Measurements from ENCODE around the gene CYB5RL.

Gene CYB5RL

DNA sequence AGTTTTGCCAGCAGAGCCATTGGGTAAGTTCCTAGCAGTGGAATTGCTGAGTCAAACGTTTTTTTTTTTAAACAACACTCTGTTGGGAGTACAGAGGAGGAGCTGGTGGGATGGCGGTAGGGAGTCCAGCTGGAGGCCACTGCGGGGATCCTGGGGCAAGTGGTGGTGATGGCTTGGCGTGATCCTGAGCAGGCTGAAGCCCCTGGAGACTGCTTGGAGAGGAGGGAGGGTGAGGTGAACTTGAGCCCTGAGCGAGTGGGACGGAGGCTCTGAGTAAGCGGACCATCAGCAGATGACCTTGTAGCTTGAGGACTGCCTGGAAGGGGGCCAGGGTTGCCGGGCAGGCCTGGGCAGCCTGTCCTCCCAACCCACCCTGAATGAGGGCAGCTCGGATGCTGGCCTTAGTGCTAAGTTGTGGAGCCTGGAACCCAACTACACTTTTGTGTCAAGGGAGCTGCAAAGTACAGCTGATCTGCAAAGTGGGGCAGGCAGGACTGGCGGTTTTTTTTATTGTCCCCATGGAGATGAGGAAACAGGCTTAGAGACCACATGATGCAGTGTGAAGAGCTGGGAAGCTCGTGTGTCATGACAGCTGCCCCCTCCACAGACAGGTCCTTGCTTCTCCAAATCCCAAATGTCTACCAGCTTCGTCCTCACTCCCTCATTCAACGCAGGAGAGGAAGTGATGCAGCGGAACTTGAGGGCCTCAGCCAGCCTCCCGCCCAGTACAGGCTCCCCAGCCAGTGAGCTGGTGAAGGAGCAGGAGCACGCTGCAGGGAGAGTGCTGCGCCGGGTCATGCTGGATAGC lies 20.4 kb upstream of the CYB5RL start:
- Histone ChIP-seq H4K20me1 (ENCODE audit: insufficient read depth, low read length) (no peaks in the 10 kb centered on the region), H3K4me3 (ENCODE audit: low read length) (no peak overlapping the region), H2AFZ (ENCODE audit: low read depth, low read length) (no peak overlapping the region), H3K9me3 (ENCODE audit: insufficient read depth, low read length) (no peaks in the 10 kb centered on the region), H3K79me2 (ENCODE audit: low read length) (no peaks in the 10 kb centered on the region), H3K36me3 (replicated peaks; ENCODE audit: low read depth, low read length) (peaks cover 9% of the 10 kb centered on the region), H3K27ac (ENCODE audit: low read length) (no peak overlapping the region), H3K27me3 (ENCODE audit: low read depth, low read length) (no peaks in the 10 kb centered on the region), H3K4me2 (ENCODE audit: low read length) (no peak overlapping the region), H3K4me1 (ENCODE audit: low read length) (no peaks in the 10 kb centered on the region), H3K9ac (ENCODE audit: low read length) (no peak overlapping the region)
- no peak for TF ChIP-seq EZH2phosphoT487 (IDR thresholded peaks at IDR 0.05; ENCODE audit: low read depth)
- TF ChIP-seq, protein P1, sequence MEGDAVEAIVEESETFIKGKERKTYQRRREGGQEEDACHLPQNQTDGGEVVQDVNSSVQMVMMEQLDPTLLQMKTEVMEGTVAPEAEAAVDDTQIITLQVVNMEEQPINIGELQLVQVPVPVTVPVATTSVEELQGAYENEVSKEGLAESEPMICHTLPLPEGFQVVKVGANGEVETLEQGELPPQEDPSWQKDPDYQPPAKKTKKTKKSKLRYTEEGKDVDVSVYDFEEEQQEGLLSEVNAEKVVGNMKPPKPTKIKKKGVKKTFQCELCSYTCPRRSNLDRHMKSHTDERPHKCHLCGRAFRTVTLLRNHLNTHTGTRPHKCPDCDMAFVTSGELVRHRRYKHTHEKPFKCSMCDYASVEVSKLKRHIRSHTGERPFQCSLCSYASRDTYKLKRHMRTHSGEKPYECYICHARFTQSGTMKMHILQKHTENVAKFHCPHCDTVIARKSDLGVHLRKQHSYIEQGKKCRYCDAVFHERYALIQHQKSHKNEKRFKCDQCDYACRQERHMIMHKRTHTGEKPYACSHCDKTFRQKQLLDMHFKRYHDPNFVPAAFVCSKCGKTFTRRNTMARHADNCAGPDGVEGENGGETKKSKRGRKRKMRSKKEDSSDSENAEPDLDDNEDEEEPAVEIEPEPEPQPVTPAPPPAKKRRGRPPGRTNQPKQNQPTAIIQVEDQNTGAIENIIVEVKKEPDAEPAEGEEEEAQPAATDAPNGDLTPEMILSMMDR (IDR thresholded peaks at IDR 0.05; ENCODE audit: low read depth, low read length), result no peak

DNA sequence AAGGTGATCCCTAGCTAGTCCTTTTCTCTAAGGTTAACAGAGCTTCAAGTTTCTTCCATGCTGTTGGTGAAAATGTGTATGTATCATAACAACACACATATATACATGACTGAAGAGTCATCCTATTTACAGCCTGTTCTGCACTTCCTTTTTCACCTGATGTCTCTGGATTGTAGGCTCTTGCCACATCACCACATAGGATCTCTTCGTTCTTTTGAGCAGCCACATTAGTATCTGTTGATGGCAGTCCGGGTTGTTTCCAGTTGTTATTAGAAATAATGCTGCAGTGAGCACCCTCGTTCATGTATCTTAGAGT lies 19.8 kb upstream of the CYB5RL start:
- Histone ChIP-seq H3K36me3 (replicated peaks; ENCODE audit: low read depth, low read length) (peaks cover 9% of the 10 kb centered on the region), H3K27ac (ENCODE audit: low read length) (no peak overlapping the region)

DNA sequence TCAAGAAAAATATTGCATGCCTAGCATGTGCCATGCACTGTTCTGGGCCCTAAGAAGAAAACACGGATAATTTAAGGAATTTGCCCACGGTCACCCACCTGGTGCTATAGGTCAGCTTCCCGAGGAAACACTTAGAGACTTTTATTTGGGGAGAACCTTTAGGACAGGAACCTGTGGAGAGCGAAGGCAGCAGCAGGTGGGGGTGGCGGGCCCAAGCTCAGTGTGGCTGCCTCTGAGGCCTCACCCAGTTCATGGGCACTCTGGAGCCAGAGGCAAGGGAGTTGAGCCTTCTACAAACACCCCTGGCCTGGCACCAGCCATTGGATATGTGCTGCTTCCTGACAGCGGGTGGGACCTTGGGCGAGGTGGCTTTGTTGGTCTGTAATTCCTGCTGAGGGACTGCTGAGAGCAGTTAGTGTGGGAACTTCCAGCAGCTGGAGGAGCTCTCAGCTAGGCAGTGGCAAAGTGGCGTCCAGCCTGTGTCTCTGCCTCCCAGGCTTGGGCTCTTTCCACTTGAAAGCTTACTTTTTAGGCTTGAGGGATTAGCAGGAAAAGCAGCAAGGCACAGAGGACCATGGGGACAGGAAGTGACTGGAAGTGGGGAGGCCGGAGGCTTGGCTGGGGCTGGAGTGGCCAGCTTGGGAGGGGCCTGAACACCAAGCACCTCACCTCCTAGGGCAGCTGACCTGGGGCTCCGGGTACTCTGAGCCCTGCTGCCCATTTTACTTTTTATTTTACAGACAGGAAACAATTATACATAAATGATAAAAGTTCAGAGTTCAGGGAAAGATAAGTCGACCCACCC lies 19.3 kb upstream of the CYB5RL start:
- H3K27ac ChIP-seq (ENCODE audit: low read length), result no peak overlapping the region
- TF ChIP-seq, protein P1 (IDR thresholded peaks at IDR 0.05; ENCODE audit: low read depth, low read length), result no peak
- no peak for TF ChIP-seq EZH2phosphoT487 (IDR thresholded peaks at IDR 0.05; ENCODE audit: low read depth)
- H3K36me3 ChIP-seq (replicated peaks; ENCODE audit: low read depth, low read length), result peaks cover 13% of the 10 kb centered on the region
- H3K4me1 ChIP-seq (ENCODE audit: low read length), result no peaks in the 10 kb centered on the region
- no peaks in the 10 kb centered on the region for H4K20me1 ChIP-seq (ENCODE audit: insufficient read depth, low read length)
- no peaks in the 10 kb centered on the region for H3K79me2 ChIP-seq (ENCODE audit: low read length)
- H3K9me3 ChIP-seq (ENCODE audit: insufficient read depth, low read length), result no peaks in the 10 kb centered on the region
- H3K4me2 ChIP-seq (ENCODE audit: low read length), result no peak overlapping the region
- H3K9ac ChIP-seq (ENCODE audit: low read length), result no peak overlapping the region
- no peaks in the 10 kb centered on the region for H3K27me3 ChIP-seq (ENCODE audit: low read depth, low read length)
- H3K4me3 ChIP-seq (ENCODE audit: low read length), result no peak overlapping the region
- no peak overlapping the region for H2AFZ ChIP-seq (ENCODE audit: low read depth, low read length)

More for the DNA sequence above, 19.8 kb upstream of the CYB5RL start:
- Histone ChIP-seq H3K27me3 (ENCODE audit: low read depth, low read length) (no peaks in the 10 kb centered on the region), H2AFZ (ENCODE audit: low read depth, low read length) (no peak overlapping the region), H3K9ac (ENCODE audit: low read length) (no peak overlapping the region), H4K20me1 (ENCODE audit: insufficient read depth, low read length) (no peaks in the 10 kb centered on the region), H3K4me2 (ENCODE audit: low read length) (no peak overlapping the region), H3K79me2 (ENCODE audit: low read length) (no peaks in the 10 kb centered on the region), H3K9me3 (ENCODE audit: insufficient read depth, low read length) (no peaks in the 10 kb centered on the region), H3K4me1 (ENCODE audit: low read length) (no peaks in the 10 kb centered on the region), H3K4me3 (ENCODE audit: low read length) (no peak overlapping the region)
- TF ChIP-seq EZH2phosphoT487 (IDR thresholded peaks at IDR 0.05; ENCODE audit: low read depth), result no peak
- TF ChIP-seq, protein P1 (IDR thresholded peaks at IDR 0.05; ENCODE audit: low read depth, low read length), result no peak

DNA sequence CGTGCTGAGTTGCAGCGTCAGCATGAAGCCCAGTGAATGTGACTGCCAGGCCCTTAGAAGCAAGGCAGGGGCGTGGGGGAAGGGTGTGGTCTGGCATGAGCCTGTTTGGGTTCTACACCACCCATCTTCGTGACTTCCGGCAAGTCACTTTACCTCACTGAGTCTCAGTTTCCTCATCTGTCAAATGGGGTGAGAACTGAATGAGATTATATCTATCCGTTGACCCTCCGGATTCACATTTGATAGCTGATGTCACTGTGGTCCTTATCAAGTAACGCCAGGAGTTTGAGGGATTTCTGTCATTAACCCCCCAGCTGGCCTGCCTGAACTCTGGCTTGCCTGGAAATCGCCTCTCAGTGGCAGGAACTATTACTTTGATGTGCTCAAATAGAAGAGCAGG lies 15.7 kb upstream of the CYB5RL start:
- no peak for TF ChIP-seq EZH2phosphoT487 (IDR thresholded peaks at IDR 0.05; ENCODE audit: low read depth)
- TF ChIP-seq, protein P1 (IDR thresholded peaks at IDR 0.05; ENCODE audit: low read depth, low read length), result no peak
- Histone ChIP-seq H3K4me1 (ENCODE audit: low read length) (no peaks in the 10 kb centered on the region), H3K27ac (ENCODE audit: low read length) (no peak overlapping the region), H3K36me3 (replicated peaks; ENCODE audit: low read depth, low read length) (peaks cover 13% of the 10 kb centered on the region), H3K4me2 (ENCODE audit: low read length) (no peak overlapping the region), H3K27me3 (ENCODE audit: low read depth, low read length) (no peaks in the 10 kb centered on the region), H3K9me3 (ENCODE audit: insufficient read depth, low read length) (no peaks in the 10 kb centered on the region), H4K20me1 (ENCODE audit: insufficient read depth, low read length) (no peaks in the 10 kb centered on the region), H3K9ac (ENCODE audit: low read length) (no peak overlapping the region), H3K4me3 (ENCODE audit: low read length) (no peak overlapping the region), H2AFZ (ENCODE audit: low read depth, low read length) (no peak overlapping the region), H3K79me2 (ENCODE audit: low read length) (no peaks in the 10 kb centered on the region)

Data from OCI-LY3 (cell line).